Inflammatory macrophage (primary cell): ENCODE measurements around the gene BCAS3.
A peak's percentile ranks its signal among the peaks of the same experiment; 100 is the strongest.
"Not testable (repeated sequence)": the region's sequence is repeated elsewhere in the genome, so short reads cannot be mapped to it uniquely, and the experiment has no call there.

Source experiments
- DNase-seq, 2 donors: peaks; one replicate each; pipeline ENCODE4 v3.0.0-alpha.2; 2020 to 2022

BCAS3 gene

GRCh38 chr17:61414141-61414935, 736.7 kb downstream of the BCAS3 start:
- no peak for DNase-seq

DNA sequence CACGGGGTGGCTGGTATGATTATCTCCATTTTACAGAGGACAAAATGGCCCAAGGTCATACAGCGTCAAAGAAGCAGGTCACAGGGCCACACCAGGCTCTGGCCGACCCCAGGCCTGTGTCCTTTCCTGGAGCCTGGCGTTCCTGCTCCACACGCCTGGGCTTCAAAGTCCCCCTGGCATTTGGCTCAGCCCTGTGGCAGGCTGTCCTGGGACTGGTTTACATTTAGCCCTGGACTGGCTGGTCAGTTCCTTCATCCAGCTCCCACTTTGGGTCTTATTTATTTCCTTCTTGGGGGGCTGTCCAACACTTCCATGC, 737.2 kb downstream of the BCAS3 start:
- DNase-seq = no peak

DNA sequence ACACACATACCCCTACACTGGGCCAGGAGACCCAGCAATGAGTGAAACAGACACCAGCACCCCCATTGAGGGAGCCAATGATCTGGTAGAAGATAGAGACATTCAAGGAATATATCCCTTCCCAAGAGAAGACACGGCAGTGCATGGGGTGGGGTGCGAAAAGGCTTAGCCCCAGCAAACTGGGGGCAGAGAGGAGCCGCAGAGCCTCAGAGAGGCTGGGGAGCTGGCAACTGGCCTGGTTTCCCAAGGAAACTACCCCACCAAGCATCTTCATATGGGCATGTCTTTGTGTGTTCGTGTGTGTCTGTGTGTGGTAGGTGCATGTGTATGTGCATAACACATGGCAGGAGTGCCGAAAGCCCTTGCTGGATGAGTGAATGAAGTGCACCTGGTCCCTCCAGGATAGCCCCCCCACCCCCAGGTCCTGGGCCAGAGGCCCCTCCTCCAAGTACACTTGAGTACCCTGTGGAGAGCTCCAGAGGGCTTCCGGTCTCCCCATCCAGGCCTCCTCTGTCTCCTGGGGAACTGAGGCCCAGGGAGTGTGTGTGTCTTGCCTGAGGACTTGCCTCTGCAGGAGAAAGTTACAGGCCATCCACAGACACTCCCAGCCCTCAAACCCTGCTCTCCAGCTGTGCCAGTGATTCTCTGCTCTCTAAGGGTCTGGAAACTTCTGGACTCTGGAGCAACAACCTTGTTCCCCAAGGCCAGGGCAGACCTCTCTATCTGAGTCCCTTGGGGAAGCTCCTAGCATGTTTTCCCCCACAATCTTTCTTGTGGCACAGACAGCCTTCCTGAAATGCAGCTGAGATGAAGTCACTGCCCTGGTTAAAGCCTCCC, 737.9 kb downstream of the BCAS3 start:
- no peak for DNase-seq

DNA sequence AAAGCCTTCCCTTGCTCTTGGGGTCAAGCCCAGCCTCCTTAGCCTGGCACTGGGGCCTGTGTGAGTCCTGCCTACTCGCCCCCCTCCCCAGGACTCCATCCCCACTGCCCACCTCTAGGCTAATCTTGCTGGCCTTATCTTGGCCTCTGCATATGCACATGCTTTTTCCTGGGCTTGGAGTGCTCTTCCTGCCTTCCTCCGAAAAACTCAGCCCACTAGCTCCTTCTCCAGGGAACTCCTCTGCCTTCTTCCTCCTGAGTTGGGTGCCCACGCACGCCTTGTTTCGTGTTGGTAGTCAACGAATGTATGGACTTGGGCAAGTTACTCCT, 738.5 kb downstream of the BCAS3 start:
- DNase-seq = no peak

DNA sequence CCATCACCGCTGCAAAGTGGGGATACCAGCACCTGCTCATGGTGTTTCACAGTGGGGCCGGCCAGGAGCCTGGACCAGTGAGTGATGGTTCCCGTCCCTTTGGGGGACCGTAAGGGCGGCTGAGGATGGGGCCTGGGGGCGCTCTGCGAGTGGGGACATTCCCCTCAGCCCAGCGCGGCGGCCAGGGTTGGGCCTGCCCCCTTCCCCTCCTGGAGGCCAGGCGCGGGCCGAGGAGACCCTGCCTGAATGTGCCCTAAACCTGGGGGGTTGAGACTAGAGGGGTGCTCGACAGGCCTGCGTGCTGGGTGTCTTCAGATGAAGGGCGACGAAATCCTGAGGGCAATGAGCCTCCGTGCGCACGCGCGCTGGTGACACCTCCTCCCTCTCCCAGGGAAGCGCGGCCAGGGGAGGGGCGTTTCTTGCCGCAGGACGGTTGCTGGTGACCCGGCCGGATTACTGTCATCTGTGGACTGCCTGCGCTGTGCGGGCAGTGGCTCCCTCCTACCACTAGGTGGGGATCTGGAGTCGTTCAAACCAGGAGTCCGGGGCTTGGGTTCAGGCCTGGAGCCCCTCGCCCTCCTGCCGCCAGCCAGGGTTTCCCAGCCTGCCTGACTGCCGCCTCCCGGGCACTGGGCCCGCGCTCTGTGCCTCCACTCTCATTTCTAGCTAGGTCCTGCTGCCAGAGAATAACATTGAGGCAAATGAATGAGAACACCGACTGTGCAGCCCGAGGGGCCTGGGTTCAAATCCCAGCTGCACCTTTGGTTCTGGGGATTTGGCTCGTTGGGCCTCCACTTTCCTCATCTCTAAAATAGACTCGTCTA, 739.1 kb downstream of the BCAS3 start:
- peak; percentile 63 for DNase-seq

GRCh38 chr17:61418449-61418848, 740.8 kb downstream of the BCAS3 start:
- DNase-seq = no peak

DNA sequence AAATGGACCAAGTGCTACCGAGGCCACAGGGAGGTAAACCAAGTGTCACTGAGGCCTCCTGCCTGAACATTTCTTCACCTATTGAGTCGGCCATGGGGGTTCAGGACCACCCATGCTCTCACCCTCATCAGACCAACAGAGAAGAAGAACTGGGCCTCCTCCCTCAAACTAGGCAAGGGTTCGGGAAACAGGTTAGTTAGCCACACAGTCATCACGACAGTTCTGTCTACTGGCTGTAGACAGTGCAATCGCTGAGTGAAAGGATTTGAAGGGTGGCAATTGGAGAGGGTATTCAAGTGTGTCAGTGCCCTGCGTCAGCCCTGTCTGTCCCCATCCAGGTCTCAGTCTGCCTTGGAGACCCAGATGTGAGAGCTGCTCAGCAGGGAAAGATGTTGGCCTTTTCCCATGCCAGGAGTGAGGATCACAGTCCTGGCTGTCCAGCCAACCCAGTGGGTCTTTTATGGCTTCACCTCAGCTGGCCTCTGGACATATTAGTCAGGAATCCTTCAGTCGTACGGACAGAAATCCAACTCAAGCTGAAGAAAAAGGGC, 741.9 kb downstream of the BCAS3 start:
- DNase-seq = no peak

- no peak for DNase-seq
These were observed 742.4 kb downstream of the BCAS3 start for GRCh38 chr17:61420052-61420451.

DNA sequence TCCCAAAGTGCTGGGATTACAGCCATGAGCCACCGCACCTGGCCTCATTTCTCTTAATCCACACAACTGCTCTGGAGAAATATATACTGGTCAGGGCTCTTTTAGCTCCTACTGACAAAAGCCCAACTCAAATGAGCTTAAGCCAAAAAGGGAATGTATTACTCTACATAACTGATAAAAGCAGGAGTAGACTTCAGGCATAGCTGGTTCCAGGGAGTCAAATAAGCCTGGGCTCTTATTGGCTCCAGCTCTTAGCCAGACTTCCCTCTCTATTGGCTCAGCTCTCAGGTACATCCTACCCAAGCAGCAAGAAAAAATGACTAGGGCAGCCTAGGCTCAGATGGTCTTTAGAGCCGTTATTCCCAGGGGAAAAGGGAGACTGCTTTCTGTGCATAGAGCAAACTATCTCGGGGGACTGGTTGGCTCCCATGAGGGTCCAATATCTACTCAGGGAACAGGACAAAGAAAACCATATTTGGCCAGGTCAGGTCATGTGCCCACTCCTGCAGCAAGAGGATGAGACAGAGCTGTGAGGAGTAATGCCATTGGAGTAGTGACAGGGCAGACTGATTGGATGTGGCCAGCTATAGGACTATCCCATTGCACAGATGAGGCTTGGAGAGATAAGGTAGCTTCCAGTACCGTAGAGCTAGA, 743.2 kb downstream of the BCAS3 start:
- DNase-seq = no peak

- DNase-seq = no peak
These were observed 743.8 kb downstream of the BCAS3 start for GRCh38 chr17:61421460-61421859.

DNA sequence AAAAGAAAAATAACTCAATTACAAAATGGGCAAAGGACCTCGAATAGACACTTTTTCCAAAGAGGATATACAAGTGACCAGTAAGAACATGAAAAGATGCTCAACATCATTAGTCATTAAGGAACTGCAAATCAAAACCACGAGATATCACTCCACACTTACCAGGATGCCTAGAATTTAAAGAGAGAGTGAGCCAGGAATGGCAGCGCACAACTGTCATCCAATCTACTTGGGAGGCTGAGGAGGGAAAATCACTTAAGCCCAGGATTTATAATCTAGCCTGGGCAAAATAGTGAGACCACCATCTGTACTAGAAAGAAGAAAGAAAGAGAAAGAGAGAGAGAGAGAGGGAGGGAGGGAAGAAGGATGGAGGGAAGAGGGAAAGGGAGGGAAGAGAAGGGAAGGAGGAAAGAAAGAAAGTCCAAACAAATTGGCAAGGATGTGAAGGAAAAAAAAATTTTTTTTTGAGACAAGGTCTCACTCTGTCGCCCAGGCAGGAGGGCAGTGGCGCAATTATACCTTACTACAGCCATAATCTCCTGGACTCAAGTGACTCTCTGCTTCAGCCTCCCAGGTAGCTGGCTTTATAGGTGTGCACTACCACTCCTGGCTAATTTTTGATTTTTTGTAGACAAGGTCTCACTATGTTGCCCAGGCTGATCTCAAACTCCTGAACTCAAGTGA, 744.6 kb downstream of the BCAS3 start:
- DNase-seq = no peak

DNA sequence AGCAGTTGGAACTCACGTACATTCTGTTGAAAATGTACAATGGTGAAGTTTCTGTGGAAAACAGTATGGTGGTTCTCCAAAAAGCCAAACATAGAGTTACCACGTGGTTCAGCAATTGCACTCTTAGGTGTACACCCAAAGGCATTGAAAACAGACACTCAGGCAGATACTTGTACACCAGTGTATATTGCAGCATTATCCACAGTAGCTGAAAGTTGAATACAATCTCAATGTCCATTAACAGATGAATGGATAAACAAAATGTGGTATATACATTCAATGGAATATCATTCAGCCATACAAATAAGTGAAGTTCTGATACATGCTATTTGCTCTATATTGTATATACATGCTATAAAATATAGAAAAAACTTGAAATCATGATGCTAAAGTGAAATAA, 745.2 kb downstream of the BCAS3 start:
- DNase-seq = no peak

DNA sequence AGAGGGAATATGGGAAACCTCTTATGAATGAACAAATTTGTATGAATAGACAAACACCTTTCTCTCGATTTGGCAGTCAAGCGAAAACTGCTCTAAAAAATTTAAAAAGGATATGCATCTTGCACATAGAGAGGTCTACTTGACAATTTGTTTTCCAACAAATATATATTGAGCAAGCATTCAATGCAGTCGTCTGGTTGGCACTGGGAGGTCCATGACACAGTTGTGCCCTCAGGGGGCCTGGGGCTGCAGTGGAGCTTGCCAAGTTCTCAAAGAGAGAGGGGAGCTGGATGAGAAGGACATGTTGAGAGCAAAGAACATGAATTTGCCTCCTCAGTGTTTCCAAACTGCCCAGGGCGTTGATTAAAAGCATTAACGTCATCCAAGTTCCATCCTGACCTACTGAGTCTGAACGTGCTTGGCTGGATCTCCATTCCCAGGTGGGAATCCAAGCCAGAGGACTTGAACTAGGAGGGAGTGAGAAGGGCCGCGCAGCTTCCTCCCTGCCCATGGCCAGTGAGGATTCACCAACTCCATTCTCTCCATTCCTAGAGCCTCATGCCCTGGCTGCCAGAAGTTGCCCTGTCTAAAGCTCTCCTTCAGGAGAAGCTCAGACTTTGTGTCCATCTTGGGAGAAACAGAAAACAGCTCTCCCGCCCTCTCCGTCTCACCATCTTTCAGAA, 746.5 kb downstream of the BCAS3 start:
- DNase-seq = no peak

GRCh38 chr17:61425682-61426481, 748.2 kb downstream of the BCAS3 start:
- DNase-seq = peak in 1 of 2 donors; percentile 27

- DNase-seq = no peak
These were observed 749.0 kb downstream of the BCAS3 start for GRCh38 chr17:61426482-61427304.

DNA sequence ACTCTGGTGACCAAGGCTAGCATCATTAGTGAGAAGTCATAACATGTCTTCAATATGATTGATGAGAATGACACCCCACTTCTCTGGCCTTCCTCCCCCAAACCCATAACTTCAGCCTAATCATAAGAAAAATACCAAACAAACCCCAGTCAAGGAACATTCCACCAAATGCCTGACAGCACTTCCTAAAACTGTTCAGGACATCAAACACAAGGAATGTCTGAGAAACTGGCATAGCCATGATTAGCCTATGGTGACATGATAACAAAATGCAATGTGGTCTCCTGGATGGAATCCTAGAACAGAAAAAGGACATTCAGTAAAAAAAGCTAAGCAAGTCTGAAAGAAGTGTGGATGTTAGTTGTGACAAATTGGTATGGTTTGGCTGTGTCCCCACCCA, 749.9 kb downstream of the BCAS3 start:
- DNase-seq = no peak

- no peak for DNase-seq
These were observed 751.6 kb downstream of the BCAS3 start for GRCh38 chr17:61429274-61429673.

DNA sequence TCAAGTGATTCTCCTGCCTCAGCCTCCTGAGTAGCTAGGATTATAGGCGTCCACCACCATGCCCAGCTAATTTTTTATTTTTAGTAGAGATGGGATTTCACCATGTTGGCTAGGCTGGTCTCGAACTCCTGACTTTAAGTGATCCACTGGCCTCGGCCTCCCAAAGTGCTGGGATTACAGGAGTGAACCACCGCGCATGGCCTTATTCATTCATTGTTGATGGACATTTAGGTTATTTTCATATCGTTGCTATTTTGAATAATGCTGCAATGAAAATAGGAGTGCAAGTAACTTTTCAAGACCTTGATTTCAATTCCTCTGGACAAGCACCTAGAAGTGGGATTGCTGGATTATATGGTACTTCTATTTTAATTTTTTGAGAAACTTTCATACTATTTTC, 752.2 kb downstream of the BCAS3 start:
- DNase-seq = not testable (repeated sequence)

- DNase-seq = no peak
These were observed 754.1 kb downstream of the BCAS3 start for GRCh38 chr17:61431594-61432311.
